Kidney (tissue), 14 donors: ENCODE data around the gene LRP6. TPM values are rescaled to one million over a fixed set of nuclear protein-coding genes. Genes with fewer than 3 reads are reported as not detected.

Source experiments
- DNase-seq, 5 donors: peaks; one replicate each; pipeline ENCODE4 v3.0.0-alpha.2; 2013 to 2020
- FAIRE-seq: peaks from 2 replicates; lab custom pipeline; 2012; peaks lifted over from hg19 to GRCh38; lab: Jason Lieb, UNC
- H3K27ac ChIP-seq, 2 donors: one replicate each; pipeline ENCODE4 v1.7.0; 2013; ENCODE audit warnings: low read depth in 2 of 2, low read length in 2 of 2, inconsistent platforms in 1 of 2
- H3K27me3 ChIP-seq: one replicate; pipeline ENCODE4 v1.7.1; 2013; ENCODE audit warnings: low read length, inconsistent platforms; ENCODE audit not compliant: control insufficient read depth, insufficient read depth
- H3K36me3 ChIP-seq, 3 donors: one replicate each; pipeline versions ENCODE4 v1.7.0 to v1.7.1; 2013; ENCODE audit warnings: low read length in 3 of 3, control low read depth in 1 of 3, inconsistent platforms in 1 of 3; ENCODE audit not compliant: insufficient read depth in 3 of 3, control insufficient read depth in 2 of 3
- H3K4me1 ChIP-seq, 3 donors: one replicate each; pipeline versions ENCODE4 v1.7.0 to v1.7.1; 2013; ENCODE audit warnings: low read length in 3 of 3, inconsistent platforms in 1 of 3, low read depth in 1 of 3; ENCODE audit not compliant: control insufficient read depth in 2 of 3, insufficient read depth in 2 of 3
- H3K4me3 ChIP-seq, 3 donors: one replicate each; pipeline versions ENCODE4 v1.7.0 to v1.8.1; 2013; ENCODE audit warnings: low read length in 3 of 3, control low read depth in 1 of 3, inconsistent platforms in 1 of 3
- H3K9ac ChIP-seq, 3 donors: one replicate each; pipeline versions ENCODE4 v1.7.0 to v1.7.1; 2013; ENCODE audit warnings: low read length in 3 of 3, control low read depth in 1 of 3, inconsistent platforms in 1 of 3
- H3K9me3 ChIP-seq, 3 donors: one replicate each; pipeline versions ENCODE4 v1.7.0 to v1.7.1; 2013; ENCODE audit warnings: low read length in 3 of 3, control low read depth in 1 of 3, inconsistent platforms in 1 of 3; ENCODE audit not compliant: control insufficient read depth in 2 of 3, insufficient read depth in 1 of 3
- intact Hi-C: fragments of 100-400 bp; cut with DNase I; formaldehyde crosslinking; loops from one replicate; pipeline ENCODE4 v1.11.1; 2022
- polyA plus RNA-seq: library from polyadenylated mRNA; stranded (reverse); fragments of 350-450 nt; fragmentation: Illumina TruSeq; extraction: RNeasy Lipid Tissue Mini Kit (QIAGEN cat#74804); gene quantifications from one replicate; pipeline ENCODE4 v1.2.3, GENCODE V29; 2014; ENCODE audit warnings: low read depth, low replicate concordance; ENCODE audit not compliant: insufficient read depth
- total RNA-seq: library from RNA; stranded (reverse); fragmentation: NEBNext Ultra II Directional; extraction: Animal tissue kit (Norgen Biotek cat#: 25700); gene quantifications from one replicate; pipeline ENCODE4 v1.2.1, GENCODE V29; 2021
- TF ChIP-seq, protein P1 (sequence below): IDR thresholded peaks from 3 replicates; pipeline ENCODE4 v1.5.1; 2012; ENCODE audit warnings: mild to moderate bottlenecking, moderate library complexity, borderline replicate concordance; ENCODE audit not compliant: insufficient read depth; ENCODE audit errors: extremely low read depth
- donor health status: control.
- donor health status: control.
- donor health status: control.
- donor health status: control.
- donor health status: control.
- donor health status: DM: yes; HTN: yes; CAD: no.
- donor health status: Normal renal cell carcinoma (clear cell type).

LRP6 gene
- total and polyA plus RNA-seq, 2 donors from 2014 or later = 7.5 to 44.1 TPM

DNA sequence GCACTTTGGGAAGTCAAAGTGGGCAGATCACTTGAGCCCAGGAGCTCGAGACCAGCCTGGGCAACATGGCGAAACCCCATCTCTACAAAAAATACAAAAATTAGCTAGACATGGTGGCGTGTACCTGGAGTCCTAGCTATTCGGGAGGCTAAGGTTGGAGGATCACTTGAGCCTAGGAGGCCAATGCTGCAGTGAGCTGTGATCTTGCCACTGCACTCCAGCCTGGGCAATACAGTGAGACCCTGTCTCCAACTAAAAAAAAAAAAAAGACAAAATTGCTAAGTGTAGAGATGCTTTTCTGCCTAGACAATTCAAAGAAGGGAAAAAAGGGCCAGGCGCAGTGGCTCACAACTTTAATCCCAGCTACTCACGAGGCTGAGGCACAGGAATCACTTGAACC, 3.4 kb upstream of the LRP6 start:
- Histone ChIP-seq H3K9ac (no peak overlapping the region), H3K9me3 (no peaks in the 10 kb centered on the region), H3K27ac (no peak overlapping the region), H3K4me1 (peaks cover 0 to 4% (median 0%) of the 10 kb centered on the region in 3 donors), H3K36me3 (no peaks in the 10 kb centered on the region), H3K4me3 (no peak overlapping the region), H3K27me3 (no peaks in the 10 kb centered on the region)
- intact Hi-C loops = no loop called here
- TF ChIP-seq, protein P1, sequence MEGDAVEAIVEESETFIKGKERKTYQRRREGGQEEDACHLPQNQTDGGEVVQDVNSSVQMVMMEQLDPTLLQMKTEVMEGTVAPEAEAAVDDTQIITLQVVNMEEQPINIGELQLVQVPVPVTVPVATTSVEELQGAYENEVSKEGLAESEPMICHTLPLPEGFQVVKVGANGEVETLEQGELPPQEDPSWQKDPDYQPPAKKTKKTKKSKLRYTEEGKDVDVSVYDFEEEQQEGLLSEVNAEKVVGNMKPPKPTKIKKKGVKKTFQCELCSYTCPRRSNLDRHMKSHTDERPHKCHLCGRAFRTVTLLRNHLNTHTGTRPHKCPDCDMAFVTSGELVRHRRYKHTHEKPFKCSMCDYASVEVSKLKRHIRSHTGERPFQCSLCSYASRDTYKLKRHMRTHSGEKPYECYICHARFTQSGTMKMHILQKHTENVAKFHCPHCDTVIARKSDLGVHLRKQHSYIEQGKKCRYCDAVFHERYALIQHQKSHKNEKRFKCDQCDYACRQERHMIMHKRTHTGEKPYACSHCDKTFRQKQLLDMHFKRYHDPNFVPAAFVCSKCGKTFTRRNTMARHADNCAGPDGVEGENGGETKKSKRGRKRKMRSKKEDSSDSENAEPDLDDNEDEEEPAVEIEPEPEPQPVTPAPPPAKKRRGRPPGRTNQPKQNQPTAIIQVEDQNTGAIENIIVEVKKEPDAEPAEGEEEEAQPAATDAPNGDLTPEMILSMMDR = no peak
- no peak for FAIRE-seq
- no peak for DNase-seq

DNA sequence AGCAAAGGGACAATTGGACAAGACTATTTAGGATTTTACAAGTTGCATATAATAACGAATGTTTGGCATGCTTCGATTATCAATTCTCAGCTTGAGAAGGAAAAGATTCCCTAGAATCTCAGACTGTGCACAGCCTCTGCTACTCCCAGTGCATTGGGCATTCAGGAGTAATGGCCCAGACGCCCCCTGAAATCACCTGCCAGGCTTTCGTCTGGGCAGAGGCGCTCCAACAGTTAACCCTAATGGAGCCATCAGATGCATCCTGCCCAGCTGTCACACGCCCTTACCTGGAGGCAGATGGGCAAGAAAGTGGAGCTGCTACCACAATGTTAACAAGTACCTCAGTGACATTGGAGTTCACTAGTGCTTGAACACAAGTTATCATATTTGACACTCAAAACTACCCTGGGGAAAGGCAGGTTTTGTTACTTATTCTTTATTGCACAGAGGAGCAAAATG, 927 bp upstream of the LRP6 start:
- H3K4me1 ChIP-seq = peaks cover 0 to 8% (median 0%) of the 10 kb centered on the region in 3 donors
- DNase-seq (peak in 4 of 5 donors; percentile 21 to 56 (median 45)), FAIRE-seq (no peak)
- H3K27ac ChIP-seq = peak overlapping the region in 1 of 2 donors; percentile 100
- no peaks in the 10 kb centered on the region for H3K27me3 ChIP-seq
- peak overlapping the region; percentile 78 to 93 (median 83) for H3K4me3 ChIP-seq
- H3K9ac ChIP-seq = peak overlapping the region; percentile 82 to 94 (median 85)
- TF ChIP-seq, protein P1 = no peak
- intact Hi-C loops = no loop called here
- no peaks in the 10 kb centered on the region for H3K36me3 ChIP-seq
- no peaks in the 10 kb centered on the region for H3K9me3 ChIP-seq

DNA sequence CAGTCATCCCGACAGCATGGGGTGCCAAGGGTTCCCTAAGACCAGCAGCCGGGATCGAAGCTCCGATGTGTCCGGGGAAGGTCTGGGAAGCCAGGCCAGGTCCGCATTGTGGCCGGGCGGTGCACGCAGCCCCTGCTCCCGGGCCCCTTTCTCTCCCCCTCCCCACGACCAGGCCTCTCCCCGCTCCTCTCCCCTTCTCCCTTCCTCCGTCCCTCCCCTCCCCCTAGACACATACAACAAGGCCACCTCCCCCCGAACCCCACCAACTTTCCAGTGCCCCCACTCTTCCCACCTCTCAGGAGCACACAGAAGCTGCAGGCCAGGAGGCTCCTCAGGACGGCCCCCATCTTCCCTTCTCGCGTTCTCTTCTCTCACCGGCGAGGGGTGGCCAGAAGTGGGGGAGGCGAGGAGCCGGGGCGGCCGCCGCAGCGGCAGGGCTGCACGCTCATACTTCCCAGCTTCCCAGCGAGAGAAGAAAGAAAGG, 413 bp downstream of the LRP6 start:
- H3K27me3 ChIP-seq = no peaks in the 10 kb centered on the region
- H3K27ac ChIP-seq = peak overlapping the region; percentile 100
- peak in 1 of 5 donors; percentile 77 for DNase-seq
- peaks cover 0 to 8% (median 0%) of the 10 kb centered on the region in 3 donors for H3K4me1 ChIP-seq
- TF ChIP-seq, protein P1 = no peak
- intact Hi-C loops = no loop called here
- no peaks in the 10 kb centered on the region for H3K9me3 ChIP-seq
- no peaks in the 10 kb centered on the region for H3K36me3 ChIP-seq
- no peak for FAIRE-seq
- peak overlapping the region; percentile 78 to 93 (median 79) for H3K4me3 ChIP-seq
- peak overlapping the region; percentile 25 to 94 (median 66) for H3K9ac ChIP-seq
